ENCODE measurements around the gene ATMIN.

Gene ATMIN

GRCh38 chr16:81069063-81069462 lies 33.4 kb downstream of the ATMIN start:
- no peak for FAIRE-seq

GRCh38 chr16:81070979-81071378 lies 35.3 kb downstream of the ATMIN start:
- FAIRE-seq (no peak), DNase-seq (ENCODE audit: low spot score) (no peak)

More at GRCh38 chr16:81069063-81069462, 33.4 kb downstream of the ATMIN start:
- no peak for DNase-seq (ENCODE audit: low spot score)

- DNase-seq (ENCODE audit: low spot score) (peak; percentile 71), FAIRE-seq (no peak)
Observed at GRCh38 chr16:81071805-81072204, 36.2 kb downstream of the ATMIN start.

- DNase-seq (ENCODE audit: low spot score) (no peak), FAIRE-seq (no peak)
Observed at GRCh38 chr16:81073560-81074330, 38.1 kb downstream of the ATMIN start.

- peak; percentile 70 for DNase-seq (ENCODE audit: low spot score)
- no peak for FAIRE-seq
Observed at GRCh38 chr16:81076566-81077075, 41.0 kb downstream of the ATMIN start.

GRCh38 chr16:81077076-81077940 lies 41.7 kb downstream of the ATMIN start, which contains the start of gene C16orf46:
TSS of gene C16orf46 (minus strand) at chr16:81077238. CDS start at chr16:81063955, 13,283 bp downstream.
- DNase-seq (ENCODE audit: low spot score) (peak; percentile 85), FAIRE-seq (no peak)

GRCh38 chr16:81080233-81080632 lies 44.6 kb downstream of the ATMIN start:
- FAIRE-seq, result no peak

GRCh38 chr16:81081014-81081413 lies 45.4 kb downstream of the ATMIN start:
- no peak for FAIRE-seq

More at GRCh38 chr16:81080233-81080632, 44.6 kb downstream of the ATMIN start:
- DNase-seq (ENCODE audit: low spot score), result no peak

GRCh38 chr16:81088836-81089235 lies 53.2 kb downstream of the ATMIN start:
- FAIRE-seq, result no peak

More at GRCh38 chr16:81081014-81081413, 45.4 kb downstream of the ATMIN start:
- DNase-seq (ENCODE audit: low spot score), result no peak

GRCh38 chr16:81094771-81095251 lies 59.2 kb downstream of the ATMIN start:
- FAIRE-seq (no peak), DNase-seq (ENCODE audit: low spot score) (no peak)

More at GRCh38 chr16:81088836-81089235, 53.2 kb downstream of the ATMIN start:
- DNase-seq (ENCODE audit: low spot score), result no peak

GRCh38 chr16:81095653-81095952 lies 60.0 kb downstream of the ATMIN start:
- no peak for FAIRE-seq
- DNase-seq (ENCODE audit: low spot score), result no peak

GRCh38 chr16:81095953-81096714 lies 60.5 kb downstream of the ATMIN start, which contains the start of gene GCSH:
TSS of gene GCSH (minus strand) at chr16:81096395. CDS start at chr16:81096278, 117 bp downstream.
- DNase-seq (ENCODE audit: low spot score) (peak; percentile 95), FAIRE-seq (peak; percentile 73)

- FAIRE-seq, result no peak
- no peak for DNase-seq (ENCODE audit: low spot score)
Observed at GRCh38 chr16:81096715-81097208, 61.1 kb downstream of the ATMIN start.
